ENCODE results near the gene LTA4H.

- no peak for TF ChIP-seq CTCF (IDR thresholded peaks at IDR 0.05)
- TF ChIP-seq POLR2A (IDR thresholded peaks at IDR 0.05): no peak
- TF ChIP-seq EP300 (IDR thresholded peaks at IDR 0.05): no peak
Observed at GRCh38 chr12:96046543-96047228, 11.3 kb upstream of the LTA4H start.

Measured in tibial nerve (tissue), 4 donors.